GM12878 (cell line): Measurements from ENCODE around the gene KDM2A. TPM values are rescaled to one million over a fixed set of nuclear protein-coding genes. Genes with fewer than 3 reads are reported as not detected.

Experiments
- BCL3 ChIP-seq: IDR thresholded peaks from 2 replicates; pipeline ENCODE4 v1.6.1; 2011; ENCODE audit warnings: borderline replicate concordance, low read depth, mild to moderate bottlenecking, moderate library complexity, low read length; ENCODE audit not compliant: insufficient read depth, poor library complexity, severe bottlenecking
- BRCA1 ChIP-seq: IDR thresholded peaks from 2 replicates; pipeline ENCODE4 v1.6.1; 2011; ENCODE audit warnings: low read depth, low read length, improper control_type of control experiment
- CBX5 ChIP-seq: sonication (generic); IDR thresholded peaks from 2 replicates; pipeline ENCODE4 v1.6.1; 2016; ENCODE audit warnings: low read depth, moderate library complexity, mild to moderate bottlenecking, inconsistent platforms
- CREM ChIP-seq: IDR thresholded peaks from 2 replicates; pipeline ENCODE4 v1.6.1; 2014; ENCODE audit warnings: antibody characterized with exemption, low read depth
- E2F8 ChIP-seq: fragments of 450-650 bp; IDR thresholded peaks from 2 replicates; pipeline ENCODE4 v1.6.1; 2018; ENCODE audit warnings: mild to moderate bottlenecking, low read depth, moderate library complexity; ENCODE audit not compliant: partially characterized antibody
- EED ChIP-seq: sonication (generic); IDR thresholded peaks from 2 replicates; pipeline ENCODE4 v1.6.1; 2016; ENCODE audit warnings: antibody characterized with exemption, low read depth
- FOS ChIP-seq: IDR thresholded peaks from 3 replicates; pipeline ENCODE4 v1.6.1; 2011; ENCODE audit warnings: borderline replicate concordance; ENCODE audit not compliant: insufficient read length; ENCODE audit errors: extremely low read depth
- KLF5 ChIP-seq: fragments of 450-650 bp; IDR thresholded peaks from 2 replicates; pipeline ENCODE4 v1.6.1; 2014; ENCODE audit warnings: mild to moderate bottlenecking; ENCODE audit not compliant: partially characterized antibody
- MEF2A ChIP-seq: IDR thresholded peaks from 2 replicates; pipeline ENCODE4 v1.6.1; 2011; ENCODE audit warnings: low read depth, mild to moderate bottlenecking, low read length, moderate library complexity; ENCODE audit not compliant: insufficient read depth
- MTA2 ChIP-seq: fragments of 450-650 bp; IDR thresholded peaks from 2 replicates; pipeline ENCODE4 v1.6.1; 2016; ENCODE audit warnings: low read depth, mild to moderate bottlenecking, moderate library complexity
- MTA3 ChIP-seq: IDR thresholded peaks from 2 replicates; pipeline ENCODE4 v1.6.1; 2012; ENCODE audit warnings: low read length, inconsistent platforms, borderline replicate concordance
- MXI1 ChIP-seq: fragments of 150-350 bp; IDR thresholded peaks from 2 replicates; pipeline ENCODE4 v1.6.1; 2011; ENCODE audit warnings: low read depth, mild to moderate bottlenecking, inconsistent platforms, low read length, improper control_type of control experiment
- POLR2AphosphoS5 ChIP-seq: IDR thresholded peaks from 2 replicates; pipeline ENCODE4 v1.6.1; 2011; ENCODE audit warnings: mild to moderate bottlenecking, low read length, inconsistent platforms
- PRDM15 ChIP-seq: fragments of 450-650 bp; formaldehyde crosslinking; IDR thresholded peaks from 2 replicates; pipeline ENCODE4 v1.4.0; 2020; ENCODE audit warnings: mild to moderate bottlenecking, moderate library complexity
- RAD21 ChIP-seq: IDR thresholded peaks from 2 replicates; pipeline ENCODE4 v1.6.1; 2011; ENCODE audit warnings: mild to moderate bottlenecking, low read depth, low read length, moderate library complexity; ENCODE audit not compliant: insufficient read depth
- SUPT20H ChIP-seq: IDR thresholded peaks from 2 replicates; pipeline ENCODE4 v1.6.1; 2011; ENCODE audit warnings: low read depth, mild to moderate bottlenecking, low read length, moderate library complexity, borderline replicate concordance; ENCODE audit not compliant: control insufficient read depth
- TARDBP ChIP-seq: IDR thresholded peaks from 2 replicates; pipeline ENCODE4 v1.6.1; 2016; ENCODE audit warnings: borderline replicate concordance
- TBL1XR1 ChIP-seq: IDR thresholded peaks from 2 replicates; pipeline ENCODE4 v1.6.1; 2012; ENCODE audit warnings: low read depth, low read length, improper control_type of control experiment
- USF2 ChIP-seq: IDR thresholded peaks from 2 replicates; pipeline ENCODE4 v1.6.1; 2011; ENCODE audit warnings: low read depth, low read length, improper control_type of control experiment, borderline replicate concordance
- ZNF24 ChIP-seq: fragments of 450-650 bp; IDR thresholded peaks from 2 replicates; pipeline ENCODE4 v1.6.1; 2017; ENCODE audit warnings: antibody characterized with exemption, mild to moderate bottlenecking
- polyA plus RNA-seq, 11 experiments: library from polyadenylated mRNA; depleted of rRNA in 4 of 11; unstranded in 6 of 11; stranded (reverse) in 5 of 11; fragments of >200 nt; fragmentation: Nextera tagmentation in 4 of 11; fragmentation: Illumina TruSeq in 1 of 11; extraction: Ambion mirVana in 4 of 11; extraction: Trizol in 1 of 11; gene quantifications; 1 replicate in 1 of 11; 2 replicates in 10 of 11; pipeline versions ENCODE4 v1.2.1 to v1.2.3, GENCODE V29; 2011 to 2016; ENCODE audit warnings: inconsistent platforms in 2 of 11, missing spikeins in 2 of 11, low read depth in 1 of 11
- total RNA-seq, 4 experiments: library from RNA; depleted of rRNA in 3 of 4; stranded (reverse); fragments of >200 nt in 3 of 4; fragmentation: Illumina TruSeq in 1 of 4; extraction: Trizol in 1 of 4; gene quantifications; 2 replicates each; pipeline versions ENCODE4 v1.2.1 to v1.2.3, GENCODE V29; 2013 to 2021

Gene KDM2A
- total and polyA plus RNA-seq, 10 of the 15 experiments (the other 5 are each of a cell fraction or from before 2014, with no cell fraction given): 10.5 to 69.3 (median 41.6) TPM

- TF ChIP-seq BCL3 (peak; percentile 79), RAD21 (peak; percentile 68), PRDM15 (CRISPR knock-in tag) (no peak), ZNF24 (no peak), MTA2 (no peak), SUPT20H (no peak), TBL1XR1 (no peak), TARDBP (peak; percentile 21; the same call in 1 of the 2 replicates), EED (peak; percentile 65; the same call in 1 of the 2 replicates), MTA3 (peak; percentile 25; the same call in 1 of the 2 replicates), CBX5 (no peak), USF2 (no peak), POLR2AphosphoS5 (peak; percentile 98), KLF5 (peak; percentile 85), CREM (peak; percentile 59), E2F8 (no peak), FOS (no peak), MXI1 (peak; percentile 85), BRCA1 (no peak), MEF2A (peak; percentile 47; the same call in 1 of the 2 replicates)
Observed at GRCh38 chr11:67288452-67289225, 169.6 kb downstream of the KDM2A start (continued).
